Smooth muscle cell (in vitro differentiated cells): ENCODE data around the gene BIRC2. TPM values are rescaled to one million over a fixed set of nuclear protein-coding genes. Genes with fewer than 3 reads are reported as not detected.

Experiments
- DNase-seq: peaks from one replicate; lab custom pipeline; 2025; ENCODE audit not compliant: unreplicated experiment; lab: John Stamatoyannopoulos, UW
- H2AFZ ChIP-seq: fragments of 200-600 bp; sonication (generic); 2 replicates; pipeline ENCODE4 v1.6.0; 2016; ENCODE audit warnings: antibody characterized with exemption, low read depth, mild to moderate bottlenecking
- H3F3A ChIP-seq: fragments of 200-600 bp; sonication (generic); 2 replicates; pipeline ENCODE4 v1.6.0; 2017; ENCODE audit warnings: antibody characterized with exemption, low read depth
- H3K27ac ChIP-seq: fragments of 200-600 bp; sonication (generic); 2 replicates; pipeline ENCODE4 v1.5.1; 2016; ENCODE audit warnings: low read depth, mild to moderate bottlenecking
- H3K27me3 ChIP-seq: fragments of 200-600 bp; sonication (generic); 2 replicates; pipeline ENCODE4 v1.6.1; 2016; ENCODE audit warnings: low read depth, mild to moderate bottlenecking
- H3K36me3 ChIP-seq: fragments of 200-600 bp; sonication (generic); 2 replicates; pipeline ENCODE4 v1.5.1; 2016; ENCODE audit warnings: low read depth
- H3K4me1 ChIP-seq: fragments of 200-600 bp; sonication (generic); 2 replicates; pipeline ENCODE4 v1.5.1; 2016; ENCODE audit warnings: low read depth
- H3K4me2 ChIP-seq: fragments of 200-600 bp; sonication (generic); 2 replicates; pipeline ENCODE4 v1.6.0; 2016; ENCODE audit warnings: mild to moderate bottlenecking
- H3K4me3 ChIP-seq: fragments of 200-600 bp; sonication (generic); 2 replicates; pipeline ENCODE4 v1.5.1; 2016; ENCODE audit warnings: mild to moderate bottlenecking
- H3K79me2 ChIP-seq: fragments of 200-600 bp; sonication (generic); 2 replicates; pipeline ENCODE4 v1.6.0; 2016; ENCODE audit warnings: low read depth, mild to moderate bottlenecking
- H3K9ac ChIP-seq: fragments of 200-600 bp; sonication (generic); 2 replicates; pipeline ENCODE4 v1.6.0; 2016; ENCODE audit warnings: low read depth
- H3K9me3 ChIP-seq: fragments of 200-600 bp; sonication (generic); replicated peaks from 2 replicates; pipeline ENCODE4 v1.5.1; 2016; ENCODE audit warnings: low read depth
- H4K20me1 ChIP-seq: fragments of 200-600 bp; sonication (generic); 2 replicates; pipeline ENCODE4 v1.6.0; 2016; ENCODE audit warnings: low read depth
- WGBS: methylation state at CpG from one replicate; pipeline ENCODE4 v1.1.7; 2016; ENCODE audit warnings: low lambda C conversion rate; 5-methylcytosine and 5-hydroxymethylcytosine counted together
- polyA plus RNA-seq: library from polyadenylated mRNA; unstranded; fragments of >200 nt; fragmentation: Nextera tagmentation; extraction: Ambion mirVana; gene quantifications from 2 replicates; pipeline ENCODE4 v1.2.1, GENCODE V29; 2016
- total RNA-seq: library from RNA; depleted of rRNA; stranded (reverse); fragments of >200 nt; gene quantifications from 2 replicates; pipeline ENCODE4 v1.2.3, GENCODE V29; 2014
- TF ChIP-seq, protein P1 (sequence below): fragments of 200-600 bp; sonication (generic); IDR thresholded peaks from 2 replicates; pipeline ENCODE4 v1.5.1; 2017; ENCODE audit warnings: borderline replicate concordance, mild to moderate bottlenecking, antibody characterized with exemption; ENCODE audit not compliant: insufficient read depth, poor library complexity, severe bottlenecking

The BIRC2 gene
- total and polyA plus RNA-seq, 2 experiments from 2014 or later: 46.3 to 170 TPM

GRCh38 chr11:102377891-102378290, 30.9 kb downstream of the BIRC2 start:
- no peak overlapping the region for H3K27ac ChIP-seq
- 70% methylated on average over 2 of the region's 2 CpGs for WGBS
- TF ChIP-seq, protein P1, sequence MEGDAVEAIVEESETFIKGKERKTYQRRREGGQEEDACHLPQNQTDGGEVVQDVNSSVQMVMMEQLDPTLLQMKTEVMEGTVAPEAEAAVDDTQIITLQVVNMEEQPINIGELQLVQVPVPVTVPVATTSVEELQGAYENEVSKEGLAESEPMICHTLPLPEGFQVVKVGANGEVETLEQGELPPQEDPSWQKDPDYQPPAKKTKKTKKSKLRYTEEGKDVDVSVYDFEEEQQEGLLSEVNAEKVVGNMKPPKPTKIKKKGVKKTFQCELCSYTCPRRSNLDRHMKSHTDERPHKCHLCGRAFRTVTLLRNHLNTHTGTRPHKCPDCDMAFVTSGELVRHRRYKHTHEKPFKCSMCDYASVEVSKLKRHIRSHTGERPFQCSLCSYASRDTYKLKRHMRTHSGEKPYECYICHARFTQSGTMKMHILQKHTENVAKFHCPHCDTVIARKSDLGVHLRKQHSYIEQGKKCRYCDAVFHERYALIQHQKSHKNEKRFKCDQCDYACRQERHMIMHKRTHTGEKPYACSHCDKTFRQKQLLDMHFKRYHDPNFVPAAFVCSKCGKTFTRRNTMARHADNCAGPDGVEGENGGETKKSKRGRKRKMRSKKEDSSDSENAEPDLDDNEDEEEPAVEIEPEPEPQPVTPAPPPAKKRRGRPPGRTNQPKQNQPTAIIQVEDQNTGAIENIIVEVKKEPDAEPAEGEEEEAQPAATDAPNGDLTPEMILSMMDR: no peak

DNA sequence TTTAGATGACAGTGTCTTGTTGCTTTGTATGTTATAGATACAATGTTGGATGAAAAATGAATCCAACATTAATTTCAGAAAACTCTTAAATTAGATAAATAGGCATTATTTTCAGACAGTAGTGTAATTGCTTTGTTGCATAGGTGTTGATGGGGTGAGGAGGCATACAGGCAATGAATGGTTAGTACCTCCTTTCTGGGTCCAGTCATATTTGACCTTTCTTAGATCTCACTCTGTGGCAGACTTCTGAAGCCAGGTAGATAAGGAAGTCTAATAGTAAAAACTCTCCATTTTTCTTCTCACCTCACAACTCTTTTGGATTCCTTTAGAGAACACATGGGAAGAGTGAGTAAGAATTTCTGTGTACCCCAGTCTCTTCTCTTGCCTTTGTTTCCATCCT, 31.8 kb downstream of the BIRC2 start:
- TF ChIP-seq, protein P1: no peak
- Histone ChIP-seq H2AFZ (no peak overlapping the region), H3K9me3 (no peaks in the 10 kb centered on the region), H3K4me3 (no peak overlapping the region), H3F3A (no peaks in the 10 kb centered on the region), H3K9ac (no peak overlapping the region), H3K4me2 (no peak overlapping the region), H3K79me2 (peaks cover 13% of the 10 kb centered on the region), H3K27ac (no peak overlapping the region), H3K27me3 (no peaks in the 10 kb centered on the region), H4K20me1 (peaks cover 42% of the 10 kb centered on the region), H3K4me1 (no peaks in the 10 kb centered on the region), H3K36me3 (peaks cover 17% of the 10 kb centered on the region)
- DNase-seq: no peak

More at GRCh38 chr11:102377891-102378290, 30.9 kb downstream of the BIRC2 start:
- no peaks in the 10 kb centered on the region for H3K27me3 ChIP-seq
- no peaks in the 10 kb centered on the region for H3K4me1 ChIP-seq
- no peak overlapping the region for H3K4me3 ChIP-seq
- no peak overlapping the region for H2AFZ ChIP-seq
- no peak overlapping the region for H3K4me2 ChIP-seq
- no peaks in the 10 kb centered on the region for H3K9me3 ChIP-seq
- no peak overlapping the region for H3K9ac ChIP-seq
- no peaks in the 10 kb centered on the region for H3F3A ChIP-seq
- no peak for DNase-seq
- H4K20me1 ChIP-seq: peaks cover 42% of the 10 kb centered on the region
- peaks cover 13% of the 10 kb centered on the region for H3K79me2 ChIP-seq
- H3K36me3 ChIP-seq: peaks cover 17% of the 10 kb centered on the region

- TF ChIP-seq, protein P1: no peak
- H2AFZ ChIP-seq: no peak overlapping the region
- H3K4me2 ChIP-seq: no peak overlapping the region
- H3K27me3 ChIP-seq: no peaks in the 10 kb centered on the region
- WGBS: 90% methylated on average over 3 of the region's 3 CpGs
- no peak overlapping the region for H3K4me3 ChIP-seq
- no peaks in the 10 kb centered on the region for H3K79me2 ChIP-seq
- H4K20me1 ChIP-seq: peaks cover 16% of the 10 kb centered on the region
- DNase-seq: no peak
- H3K27ac ChIP-seq: no peak overlapping the region
- H3K4me1 ChIP-seq: no peaks in the 10 kb centered on the region
- no peaks in the 10 kb centered on the region for H3K9me3 ChIP-seq
- no peak overlapping the region for H3K9ac ChIP-seq
- H3K36me3 ChIP-seq: peaks cover 13% of the 10 kb centered on the region
- H3F3A ChIP-seq: no peaks in the 10 kb centered on the region
These were observed 35.4 kb downstream of the BIRC2 start for GRCh38 chr11:102382384-102382783.

DNA sequence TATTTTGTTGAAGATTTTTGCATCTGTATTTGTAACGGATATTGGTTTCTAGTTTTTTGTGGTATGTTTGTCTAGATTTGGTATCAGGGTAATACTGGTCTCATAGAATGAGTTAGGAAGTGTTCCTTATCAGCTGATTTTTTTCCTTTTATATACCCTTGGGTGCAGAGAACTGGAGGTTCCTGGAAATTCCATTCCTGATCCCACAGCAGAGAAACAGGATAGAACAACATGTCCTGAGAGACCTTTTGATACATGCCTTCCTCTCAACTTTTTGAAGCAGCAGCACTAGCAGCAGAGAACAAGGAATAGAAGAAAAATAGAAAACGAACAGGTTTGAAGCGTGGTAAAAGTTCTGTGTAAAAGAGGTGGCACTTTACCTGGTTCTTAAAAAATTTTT, 36.8 kb downstream of the BIRC2 start:
- Histone ChIP-seq H3K27ac (no peak overlapping the region), H3K9ac (no peak overlapping the region), H3K27me3 (no peaks in the 10 kb centered on the region), H3K9me3 (no peaks in the 10 kb centered on the region), H3F3A (no peaks in the 10 kb centered on the region), H3K36me3 (peaks cover 6% of the 10 kb centered on the region), H3K79me2 (no peaks in the 10 kb centered on the region), H4K20me1 (peaks cover 3% of the 10 kb centered on the region), H3K4me2 (no peak overlapping the region), H2AFZ (no peak overlapping the region), H3K4me1 (no peaks in the 10 kb centered on the region), H3K4me3 (no peak overlapping the region)
- TF ChIP-seq, protein P1: no peak
- no peak for DNase-seq
- 98% methylated on average over 3 of the region's 3 CpGs for WGBS
